Esophagus squamous epithelium (tissue), 4 donors: ENCODE measurements around the gene IL19.
A peak's percentile ranks its signal among the peaks of the same experiment; 100 is the strongest.

ENCODE experiments used
- CTCF ChIP-seq, 6 experiments: fragments of 450-650 bp in 4 of 6; fragments of 200-600 bp in 2 of 6; sonication (generic) in 2 of 6; IDR thresholded peaks; one replicate each; pipeline ENCODE4 v1.5.1; 2016 to 2019; ENCODE audit warnings: antibody characterized with exemption in 6 of 6, mild to moderate bottlenecking in 4 of 6, moderate library complexity in 4 of 6
- POLR2A ChIP-seq, 4 donors: fragments of 450-650 bp; IDR thresholded peaks; one replicate each; pipeline ENCODE4 v1.6.1; 2017; ENCODE audit warnings: antibody characterized with exemption in 4 of 4, mild to moderate bottlenecking in 4 of 4, moderate library complexity in 3 of 4

- TF ChIP-seq CTCF (IDR thresholded peaks at IDR 0.05) (peak in 4 of 6 experiments; percentile 6 to 40 (median 22)), POLR2A (IDR thresholded peaks at IDR 0.05) (no peak)
These were observed 38.0 kb downstream of the IL19 start for GRCh38 chr1:206808615-206809014.
